WTC11 (cell line): ENCODE results near the gene SAYSD1. TPM values are rescaled to one million over a fixed set of nuclear protein-coding genes. Genes with fewer than 3 reads are reported as not detected.

ENCODE experiments used
- ATAC-seq: fragments of 200-7000 bp; cut with Tn5 transposase; 2 replicates; pipeline ENCODE4 v1.10.0; 2021; ENCODE audit warnings: mild to moderate bottlenecking, moderate library complexity
- CTCF ChIA-PET: fragments of 300-600 bp; sonication (Branson Sonifier 250); formaldehyde crosslinking; loops from one replicate; lab custom pipeline; 2021; ENCODE audit warnings: antibody characterized with exemption; lab: Charles Lee
- POLR2A ChIA-PET: fragments of 350-600 bp; sonication (Branson Sonifier 250); formaldehyde crosslinking; loops from one replicate; lab custom pipeline; 2021; ENCODE audit warnings: antibody characterized with exemption; lab: Charles Lee
- DNase-seq: peaks from one replicate; pipeline ENCODE4 v3.0.0; 2021; ENCODE audit warnings: low spot score
- H3K27ac Mint-ChIP-seq: 2 replicates; pipeline ENCODE4 v1.8.0; 2021; ENCODE audit warnings: mixed read lengths
- H3K27me3 Mint-ChIP-seq: 2 replicates; pipeline ENCODE4 v1.8.0; 2021; ENCODE audit warnings: low read depth, mild to moderate bottlenecking, moderate library complexity, mixed read lengths
- H3K36me3 Mint-ChIP-seq: 2 replicates; pipeline ENCODE4 v1.8.0; 2021; ENCODE audit warnings: mixed read lengths
- H3K4me1 Mint-ChIP-seq: 2 replicates; pipeline ENCODE4 v1.8.0; 2022; ENCODE audit warnings: mixed read lengths
- H3K4me3 Mint-ChIP-seq: 2 replicates; pipeline ENCODE4 v1.8.0; 2021; ENCODE audit warnings: mild to moderate bottlenecking, moderate library complexity, mixed read lengths
- H3K9me3 Mint-ChIP-seq: 2 replicates; pipeline ENCODE4 v1.8.0; 2021; ENCODE audit warnings: mixed read lengths
- CREB1 ChIP-seq: sonication (generic); formaldehyde crosslinking; IDR thresholded peaks from 2 replicates; pipeline ENCODE4 v1.8.0; 2023; ENCODE audit warnings: mild to moderate bottlenecking, missing genetic modification reagents
- CTCF ChIP-seq: fragments of 200-600 bp; IDR thresholded peaks from 2 replicates; pipeline ENCODE4 v1.8.0; 2022; ENCODE audit warnings: antibody characterized with exemption
- E2F5 ChIP-seq: sonication (generic); formaldehyde crosslinking; IDR thresholded peaks from 2 replicates; pipeline ENCODE4 v1.8.1; 2022; ENCODE audit warnings: mild to moderate bottlenecking, moderate library complexity, missing genetic modification reagents
- HMGA2 ChIP-seq: fragments of 250-450 bp; sonication (Bioruptor Pico); IDR thresholded peaks from 2 replicates; pipeline ENCODE4 v1.4.0; 2021; ENCODE audit warnings: mild to moderate bottlenecking, moderate library complexity
- HMGXB4 ChIP-seq: sonication (generic); formaldehyde crosslinking; IDR thresholded peaks from 2 replicates; pipeline ENCODE4 v1.8.1; 2023; ENCODE audit warnings: mild to moderate bottlenecking, moderate library complexity, missing genetic modification reagents
- MAX ChIP-seq: sonication (generic); formaldehyde crosslinking; IDR thresholded peaks from 2 replicates; pipeline ENCODE4 v1.8.0; 2022; ENCODE audit warnings: mild to moderate bottlenecking, missing genetic modification reagents
- MXD4 ChIP-seq: fragments of 250-450 bp; sonication (Bioruptor Pico); IDR thresholded peaks from 2 replicates; pipeline ENCODE4 v1.8.0; 2021; ENCODE audit warnings: mild to moderate bottlenecking, moderate library complexity, borderline replicate concordance
- NFE2L1 ChIP-seq: sonication (generic); formaldehyde crosslinking; IDR thresholded peaks from 2 replicates; pipeline ENCODE4 v1.8.1; 2023; ENCODE audit warnings: missing genetic modification reagents
- OVOL2 ChIP-seq: fragments of 250-450 bp; sonication (Bioruptor Pico); IDR thresholded peaks from 2 replicates; pipeline ENCODE4 v1.9.0; 2021; ENCODE audit warnings: mild to moderate bottlenecking, borderline replicate concordance
- RORB ChIP-seq: fragments of 250-450 bp; sonication (Bioruptor Pico); IDR thresholded peaks from 2 replicates; pipeline ENCODE4 v1.9.0; 2021; ENCODE audit warnings: mild to moderate bottlenecking
- SMAD4 ChIP-seq: sonication (generic); formaldehyde crosslinking; IDR thresholded peaks from 2 replicates; pipeline ENCODE4 v1.8.0; 2022; ENCODE audit warnings: mild to moderate bottlenecking, missing genetic modification reagents
- ZBTB43 ChIP-seq: sonication (generic); formaldehyde crosslinking; IDR thresholded peaks from 2 replicates; pipeline ENCODE4 v1.8.1; 2023; ENCODE audit warnings: mild to moderate bottlenecking, missing genetic modification reagents
- ZNF121 ChIP-seq: sonication (generic); formaldehyde crosslinking; IDR thresholded peaks from 2 replicates; pipeline ENCODE4 v1.8.0; 2023; ENCODE audit warnings: missing genetic modification reagents
- ZNF138 ChIP-seq: sonication (generic); formaldehyde crosslinking; conservative IDR thresholded peaks from 2 replicates; pipeline ENCODE4 v1.8.1; 2022; ENCODE audit warnings: mild to moderate bottlenecking, moderate library complexity, missing genetic modification reagents
- ZNF232 ChIP-seq: sonication (generic); formaldehyde crosslinking; IDR thresholded peaks from 2 replicates; pipeline ENCODE4 v1.8.0; 2022; ENCODE audit warnings: mild to moderate bottlenecking, missing genetic modification reagents
- ZNF512 ChIP-seq: sonication (generic); formaldehyde crosslinking; IDR thresholded peaks from 2 replicates; pipeline ENCODE4 v1.8.1; 2022; ENCODE audit warnings: missing genetic modification reagents, borderline replicate concordance
- ZSCAN18 ChIP-seq: fragments of 250-450 bp; sonication (Bioruptor Pico); IDR thresholded peaks from 2 replicates; pipeline ENCODE4 v2.1.2; 2022; ENCODE audit warnings: mild to moderate bottlenecking, moderate library complexity
- total RNA-seq: library from RNA; stranded (reverse); gene quantifications from 3 replicates; pipeline ENCODE4 v1.2.3, GENCODE V29; 2021

The SAYSD1 gene
- total RNA-seq, 1 experiment from 2014 or later, result 7.4 TPM

GRCh38 chr6:39061588-39061987 is 53.4 kb downstream of the SAYSD1 start:
- H3K9me3 Mint-ChIP-seq, result no peaks in the 10 kb centered on the region
- CTCF ChIA-PET, result interaction anchor here (0.9 to 2.7 kb wide), 5 partner anchors 27 to 241 kb away, joined by 4 to 11 read pairs (median 4); no protein-coding TSS in a partner anchor
- POLR2A ChIA-PET, result interaction anchor here (1.1 kb wide), 1 partner anchor 17 kb away, joined by 3 read pairs; no protein-coding TSS in a partner anchor
- H3K36me3 Mint-ChIP-seq, result no peaks in the 10 kb centered on the region
- no peak overlapping the region for H3K27ac Mint-ChIP-seq
- no peaks in the 10 kb centered on the region for H3K27me3 Mint-ChIP-seq
- ATAC-seq, result no peak
- H3K4me1 Mint-ChIP-seq, result no peaks in the 10 kb centered on the region
- H3K4me3 Mint-ChIP-seq, result no peak overlapping the region
- TF ChIP-seq SMAD4 (CRISPR knock-in tag), result no peak
- TF ChIP-seq RORB (CRISPR knock-in tag), result no peak
- TF ChIP-seq HMGA2 (CRISPR knock-in tag), result no peak
- no peak for TF ChIP-seq ZNF512
- no peak for TF ChIP-seq ZBTB43
- no peak for TF ChIP-seq MXD4 (CRISPR knock-in tag)
- no peak for TF ChIP-seq ZNF121 (CRISPR knock-in tag)
- TF ChIP-seq CTCF, result no peak
- no peak for TF ChIP-seq ZNF138
- TF ChIP-seq E2F5, result no peak
- TF ChIP-seq CREB1 (CRISPR knock-in tag), result no peak
- no peak for TF ChIP-seq MAX
- no peak for TF ChIP-seq HMGXB4 (CRISPR knock-in tag)
- no peak for TF ChIP-seq ZSCAN18
- no peak for TF ChIP-seq NFE2L1 (CRISPR knock-in tag)
- no peak for DNase-seq

GRCh38 chr6:39061182-39061581 is 53.8 kb downstream of the SAYSD1 start:
- H3K4me1 Mint-ChIP-seq, result no peaks in the 10 kb centered on the region
- no peak for ATAC-seq
- H3K27me3 Mint-ChIP-seq, result no peaks in the 10 kb centered on the region
- no peak overlapping the region for H3K4me3 Mint-ChIP-seq
- CTCF ChIA-PET, result interaction anchor here (0.9 to 2.7 kb wide), 5 partner anchors 31 to 241 kb away, joined by 4 to 11 read pairs (median 4); no protein-coding TSS in a partner anchor
- H3K9me3 Mint-ChIP-seq, result no peaks in the 10 kb centered on the region
- TF ChIP-seq CTCF (no peak), OVOL2 (CRISPR knock-in tag) (no peak), ZNF232 (no peak)
- no peak overlapping the region; the same call in 1 of the 2 replicates for H3K27ac Mint-ChIP-seq
- H3K36me3 Mint-ChIP-seq, result no peaks in the 10 kb centered on the region
- no peak for DNase-seq
- POLR2A ChIA-PET, result interaction anchor here (1.1 kb wide), 1 partner anchor 17 kb away, joined by 3 read pairs; no protein-coding TSS in a partner anchor
